ENCODE measurements around the gene VWDE.

VWDE gene

DNA sequence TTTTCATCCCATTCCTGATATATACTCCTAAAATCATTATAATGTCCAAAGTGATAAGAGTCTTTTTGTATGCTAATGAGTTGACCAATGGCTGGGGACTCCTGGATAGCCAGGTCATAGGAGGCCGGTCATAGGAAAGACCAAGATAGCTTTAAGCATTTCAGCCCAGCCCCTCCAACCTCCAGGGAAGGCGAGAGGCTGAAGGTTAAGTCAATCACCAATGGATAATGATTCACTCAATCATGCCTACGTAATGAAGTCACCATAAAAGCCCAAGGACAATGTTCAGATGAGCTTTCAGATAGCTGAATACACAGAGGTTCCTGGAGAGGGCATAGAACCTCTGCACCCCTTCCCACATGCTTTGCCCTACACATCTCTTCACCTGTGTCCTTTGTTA is 75.7 kb downstream of the VWDE start:
- no peak for DNase-seq

DNA sequence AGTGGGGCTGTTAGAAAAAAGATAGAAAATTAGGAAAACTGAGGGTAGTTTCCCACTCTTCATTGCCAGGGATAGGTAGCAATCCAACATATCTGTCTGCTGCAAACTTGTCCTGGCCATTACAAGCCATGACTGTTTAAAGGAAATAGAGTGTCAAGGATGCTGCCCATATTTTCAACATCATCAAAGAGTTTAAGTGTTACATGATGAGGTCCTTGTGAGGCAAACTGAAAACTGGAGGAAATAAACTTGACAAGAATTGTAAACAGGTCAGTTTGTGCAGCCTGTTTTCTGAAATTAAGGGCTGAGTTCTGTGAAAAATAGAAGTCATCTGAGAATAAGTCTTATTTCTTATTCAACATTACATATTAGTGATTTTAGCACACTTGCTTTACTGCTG is 78.0 kb downstream of the VWDE start:
- DNase-seq: no peak

DNA sequence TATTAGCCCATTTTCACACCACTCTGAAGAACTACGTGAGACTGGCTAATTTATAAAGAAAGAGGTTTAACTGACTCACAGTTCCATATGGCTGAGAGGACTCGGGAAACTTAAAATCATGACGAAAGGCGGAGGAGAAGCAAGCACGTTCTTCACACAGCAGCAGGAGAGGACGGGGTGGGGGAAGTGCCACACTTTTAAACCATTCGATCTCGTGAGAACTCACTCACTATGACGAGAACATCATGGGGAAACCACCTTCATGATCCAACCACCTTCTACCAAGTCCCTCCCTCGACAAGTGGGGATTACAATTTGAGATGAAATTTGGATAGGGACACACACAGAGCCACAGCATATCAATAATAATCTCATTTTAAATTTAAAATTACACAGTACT is 80.2 kb downstream of the VWDE start:
- no peak for DNase-seq

DNA sequence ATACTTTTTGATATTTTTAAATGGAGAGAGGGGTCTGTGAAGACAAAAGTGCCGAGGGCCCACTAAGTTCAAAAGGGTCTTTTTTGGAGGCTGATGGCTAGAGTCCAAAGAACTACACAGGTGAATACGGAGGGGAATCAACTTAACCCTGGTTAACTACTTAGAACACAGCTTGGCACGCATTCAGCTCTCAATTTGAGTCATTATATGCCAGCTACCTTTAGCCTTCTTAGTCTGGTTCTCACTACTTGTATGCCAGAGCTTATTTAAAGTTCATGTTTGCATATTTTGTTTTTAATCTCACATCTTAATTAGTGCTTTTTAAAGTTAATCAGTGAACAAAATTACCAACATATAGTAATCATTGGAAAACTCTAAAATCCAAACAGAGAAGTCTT is 80.8 kb downstream of the VWDE start:
- DNase-seq: no peak

DNA sequence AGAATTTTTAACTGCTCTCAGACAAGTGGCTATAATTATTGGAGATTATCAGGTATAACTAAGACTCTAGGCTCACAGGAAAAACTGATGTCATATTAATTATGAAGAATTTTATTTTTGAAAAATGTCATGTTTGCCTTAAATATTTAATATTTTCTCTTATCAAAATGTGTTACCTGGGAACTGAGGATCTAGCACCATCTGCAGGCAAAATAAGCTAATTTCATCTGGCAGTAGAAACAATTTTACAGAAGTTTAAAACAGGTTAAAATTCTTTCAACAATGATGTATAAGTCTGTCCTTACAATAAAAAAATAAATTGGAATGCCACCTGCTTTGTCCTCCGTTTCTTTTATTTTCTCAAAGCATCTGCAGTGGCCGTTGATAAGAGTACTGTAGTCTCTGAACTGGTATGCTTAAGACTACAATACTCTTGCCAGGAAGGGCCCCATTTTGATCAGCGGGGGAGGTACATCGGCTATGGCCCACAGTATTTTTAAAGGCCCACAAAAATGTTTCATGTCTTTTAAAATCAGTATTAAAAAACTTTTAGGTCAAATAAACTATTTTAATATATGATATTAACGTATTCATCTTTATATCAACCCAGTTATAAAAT is 81.3 kb downstream of the VWDE start:
- DNase-seq: peak; percentile 46

DNA sequence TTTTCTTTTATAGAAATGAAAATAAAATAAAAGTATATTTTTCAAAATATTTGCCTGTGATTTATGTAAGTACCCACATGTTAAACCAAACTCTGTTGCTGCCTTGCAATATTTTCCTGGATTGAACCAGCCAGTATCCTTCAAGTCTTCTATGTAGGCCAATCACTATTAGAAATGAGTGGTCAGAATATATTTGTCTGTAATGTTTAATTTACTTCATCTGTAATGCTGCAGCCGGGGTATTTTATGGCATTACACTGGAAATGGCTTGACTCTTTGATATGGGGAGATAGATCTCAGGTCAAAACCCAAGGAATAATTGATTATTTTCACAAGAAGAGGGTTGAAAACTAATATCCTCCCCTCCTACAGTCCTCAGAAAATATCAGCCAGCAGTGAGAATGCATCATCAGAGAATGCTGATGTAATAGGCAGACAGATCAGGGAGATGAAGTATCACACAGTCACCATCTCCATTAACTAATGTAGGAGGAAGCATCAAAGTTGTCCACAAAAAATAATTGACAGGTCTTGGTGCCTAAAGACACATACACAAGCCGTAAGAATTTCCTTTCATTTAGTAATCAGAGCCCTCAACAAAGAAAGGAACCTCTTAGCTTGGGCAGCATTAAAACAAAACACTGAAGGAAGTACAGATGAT is 82.5 kb downstream of the VWDE start:
- DNase-seq: no peak

DNA sequence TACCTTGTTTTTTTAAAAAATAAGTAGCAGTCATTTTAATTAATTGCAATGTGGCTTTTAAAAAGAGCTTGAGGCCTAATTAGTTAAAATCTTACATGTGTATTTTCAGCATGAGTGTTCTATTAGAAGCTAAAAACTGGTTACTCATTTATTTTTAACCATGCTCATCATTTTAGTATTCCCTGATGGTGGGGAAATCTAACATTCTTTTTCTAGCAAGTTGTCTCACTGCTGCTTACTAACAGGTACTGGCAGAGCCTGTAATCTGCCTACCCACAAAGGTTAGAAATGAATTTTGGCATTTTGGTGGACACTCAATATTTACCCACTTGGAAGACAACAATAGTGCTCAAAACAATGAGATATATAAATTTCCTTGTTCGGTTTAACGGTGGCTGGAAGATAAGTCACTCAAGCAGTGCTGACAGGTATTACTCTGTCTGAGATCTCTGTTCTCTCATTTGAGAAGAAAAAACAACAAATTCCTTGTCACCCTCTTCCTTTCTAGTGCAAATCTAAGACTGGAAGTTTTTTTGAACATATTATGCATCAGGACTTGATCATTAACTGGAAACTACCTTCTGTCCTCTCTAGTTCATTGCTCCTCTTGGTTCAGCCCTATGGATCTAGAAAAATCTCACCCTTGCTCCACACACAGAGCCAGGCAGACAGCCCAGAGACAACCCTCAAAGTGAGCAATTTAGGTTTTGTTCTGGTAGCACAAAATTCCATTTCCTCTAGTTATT is 83.3 kb downstream of the VWDE start:
- no peak for DNase-seq

DNA sequence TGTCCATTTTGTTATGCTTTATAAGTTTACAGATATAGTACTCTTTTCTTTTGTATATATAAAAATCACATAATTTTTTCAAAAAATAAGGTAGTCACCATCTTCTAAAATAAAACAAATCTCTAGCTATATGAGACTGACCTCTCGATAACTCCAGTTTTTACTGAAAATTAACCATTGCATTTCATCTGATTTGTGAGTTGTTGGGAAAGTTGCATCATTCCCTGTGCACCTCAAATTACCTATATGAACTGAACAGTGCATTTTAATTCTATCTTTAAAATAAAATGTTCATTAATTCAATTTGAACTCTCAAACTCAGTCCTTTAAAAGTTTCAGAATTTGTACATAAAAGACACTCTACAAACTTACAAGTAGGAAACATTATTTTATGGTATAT is 86.0 kb downstream of the VWDE start:
- DNase-seq: no peak

DNA sequence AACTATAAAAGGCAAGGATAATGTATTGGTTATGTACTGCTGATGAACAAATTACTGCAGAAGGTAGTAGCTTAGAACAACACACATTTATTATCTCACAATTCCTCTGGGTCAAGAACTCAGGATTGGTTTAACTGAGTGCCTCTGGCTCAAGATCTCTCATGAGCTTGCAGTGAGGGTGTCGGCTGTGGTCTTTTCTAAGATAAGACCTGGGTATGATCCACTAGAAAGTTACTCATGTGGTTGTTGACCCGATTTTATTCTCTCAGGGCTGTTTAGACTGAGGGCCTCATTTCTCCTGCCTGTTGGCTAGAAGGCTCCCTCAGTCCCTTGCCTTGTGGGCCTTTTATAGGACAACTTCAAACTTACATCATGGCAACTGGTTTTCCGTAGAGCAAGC is 86.7 kb downstream of the VWDE start:
- DNase-seq: no peak

DNA sequence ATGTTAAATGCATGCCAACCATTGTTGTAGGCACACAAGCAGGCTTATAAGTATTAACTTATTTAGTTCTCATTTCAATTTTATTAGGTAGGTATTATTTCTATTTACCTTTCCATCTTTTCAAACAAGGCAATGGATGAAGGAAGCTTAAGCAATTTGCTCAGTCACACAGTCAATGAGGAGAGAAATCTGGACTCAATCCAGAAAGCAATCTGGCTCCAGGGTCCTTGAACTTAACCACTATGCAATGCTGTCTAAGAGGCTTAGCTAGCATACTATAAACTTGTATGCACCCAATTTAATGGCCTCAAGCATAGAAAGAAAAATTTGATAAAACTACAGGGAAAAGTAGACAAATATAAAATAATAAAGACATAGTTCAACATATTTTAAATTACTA is 88.6 kb downstream of the VWDE start:
- DNase-seq: no peak

DNA sequence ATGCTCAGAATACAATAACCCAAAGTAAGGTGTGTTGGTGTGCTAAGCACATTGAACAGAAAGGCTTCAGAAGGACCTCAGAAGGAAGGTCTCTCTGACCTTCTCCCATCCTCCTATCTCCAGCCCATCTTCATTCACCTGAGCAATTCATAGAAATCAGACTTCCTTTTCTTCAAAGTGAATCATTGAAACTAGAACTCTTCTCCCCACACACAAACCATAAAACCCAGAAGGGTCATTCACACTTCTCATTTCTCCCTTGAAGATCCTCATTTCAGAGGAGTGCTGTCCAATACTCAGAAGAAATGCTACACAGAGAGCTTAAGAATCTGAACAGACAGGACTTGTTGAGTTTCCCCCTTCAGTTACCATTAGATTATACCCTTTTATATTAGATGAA is 89.5 kb downstream of the VWDE start:
- no peak for DNase-seq

DNA sequence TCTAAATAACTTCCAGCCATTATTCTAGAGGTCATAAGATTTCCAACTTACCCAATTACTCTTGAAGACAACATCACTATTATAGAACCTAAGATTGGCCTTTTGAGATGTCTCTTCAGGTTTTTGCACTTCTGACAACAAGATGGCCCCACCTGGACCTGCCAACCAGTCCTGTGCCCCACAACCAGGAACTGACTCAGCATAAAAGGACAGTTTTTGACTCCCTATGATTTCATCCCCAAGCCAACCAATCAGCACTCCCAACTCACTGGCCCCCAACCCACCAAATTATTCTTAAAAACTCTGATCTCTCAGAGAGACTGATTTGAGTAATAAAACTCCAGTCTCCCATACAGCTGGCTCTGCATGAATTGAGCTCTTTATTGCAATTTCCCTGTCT is 98.2 kb downstream of the VWDE start:
- DNase-seq: no peak

DNA sequence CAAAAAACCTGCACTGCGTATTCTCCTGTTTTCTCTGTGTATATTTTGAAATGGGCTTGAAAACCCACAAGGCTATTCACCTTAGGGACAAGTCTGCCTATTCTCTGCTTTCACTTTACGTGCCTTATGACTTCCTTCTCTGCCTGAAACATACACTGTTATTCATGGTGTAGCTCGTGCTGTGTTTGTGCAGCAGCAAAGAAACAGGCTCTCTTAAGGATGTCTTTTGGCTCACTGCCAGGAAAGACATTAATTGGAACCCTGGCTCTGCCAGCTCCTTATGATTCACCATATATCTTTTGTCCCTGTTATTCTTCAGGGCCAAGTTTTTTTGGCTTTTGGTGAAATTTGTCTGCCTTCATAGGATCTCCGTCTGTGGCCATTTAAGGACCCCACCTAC is 100.2 kb downstream of the VWDE start:
- no peak for DNase-seq

DNA sequence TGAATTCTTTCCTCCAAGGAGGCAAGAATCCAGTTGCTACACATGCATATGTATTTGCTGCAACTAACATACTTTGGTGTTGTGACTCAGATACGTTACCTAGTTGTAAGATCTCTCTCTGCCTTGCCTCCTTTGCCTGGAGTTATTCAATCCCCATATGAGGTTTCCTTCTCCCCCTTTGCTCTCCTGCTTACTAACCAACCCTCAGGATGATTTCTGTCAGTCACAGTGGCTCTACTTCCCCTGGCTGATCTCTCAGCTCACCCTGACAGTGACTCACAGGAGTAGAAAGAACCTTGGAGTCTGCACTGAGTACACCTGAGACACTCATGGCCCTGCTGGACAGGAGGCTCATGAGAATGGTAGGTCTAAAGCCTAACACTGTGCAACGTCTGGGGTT is 100.6 kb downstream of the VWDE start:
- DNase-seq: no peak

DNA sequence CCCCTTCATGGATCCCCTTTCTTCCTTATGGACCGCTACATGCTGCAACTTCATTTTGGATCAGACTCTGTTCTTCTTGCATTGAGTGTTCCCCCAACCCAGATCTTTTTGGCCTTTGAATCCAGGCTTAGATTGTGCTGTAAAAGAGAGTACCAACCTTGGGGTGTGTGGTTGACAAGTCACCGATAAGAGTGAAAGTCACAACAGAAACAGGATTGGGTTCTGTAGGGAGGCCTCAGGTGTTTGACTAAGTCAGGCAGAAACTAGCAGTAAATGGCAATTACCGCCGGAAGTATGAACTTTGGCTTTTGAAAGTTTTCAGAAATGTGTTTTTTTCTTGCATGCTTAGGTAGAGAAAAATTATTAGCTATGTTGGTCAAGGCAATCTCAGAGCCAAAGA is 103.2 kb downstream of the VWDE start:
- no peak for DNase-seq

DNA sequence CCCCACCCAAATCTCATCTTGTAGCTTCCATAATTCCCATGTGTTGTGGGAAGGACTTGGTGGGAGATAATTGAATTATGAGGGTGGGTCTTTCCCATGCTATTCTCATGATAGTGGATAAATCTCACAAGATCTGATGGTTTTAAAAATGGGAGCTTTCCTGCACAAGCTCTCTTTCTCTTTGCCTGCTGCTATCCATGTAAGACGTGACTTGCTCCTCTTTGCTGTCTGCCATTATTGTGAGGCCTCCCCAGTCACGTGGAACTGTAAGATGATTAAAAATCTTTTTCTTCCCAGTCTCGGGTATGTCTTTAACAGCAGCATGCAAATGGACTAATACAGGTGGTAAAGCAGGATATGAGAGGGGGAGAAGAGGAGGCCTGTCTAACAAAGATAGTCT is 104.3 kb downstream of the VWDE start:
- no peak for DNase-seq

DNA sequence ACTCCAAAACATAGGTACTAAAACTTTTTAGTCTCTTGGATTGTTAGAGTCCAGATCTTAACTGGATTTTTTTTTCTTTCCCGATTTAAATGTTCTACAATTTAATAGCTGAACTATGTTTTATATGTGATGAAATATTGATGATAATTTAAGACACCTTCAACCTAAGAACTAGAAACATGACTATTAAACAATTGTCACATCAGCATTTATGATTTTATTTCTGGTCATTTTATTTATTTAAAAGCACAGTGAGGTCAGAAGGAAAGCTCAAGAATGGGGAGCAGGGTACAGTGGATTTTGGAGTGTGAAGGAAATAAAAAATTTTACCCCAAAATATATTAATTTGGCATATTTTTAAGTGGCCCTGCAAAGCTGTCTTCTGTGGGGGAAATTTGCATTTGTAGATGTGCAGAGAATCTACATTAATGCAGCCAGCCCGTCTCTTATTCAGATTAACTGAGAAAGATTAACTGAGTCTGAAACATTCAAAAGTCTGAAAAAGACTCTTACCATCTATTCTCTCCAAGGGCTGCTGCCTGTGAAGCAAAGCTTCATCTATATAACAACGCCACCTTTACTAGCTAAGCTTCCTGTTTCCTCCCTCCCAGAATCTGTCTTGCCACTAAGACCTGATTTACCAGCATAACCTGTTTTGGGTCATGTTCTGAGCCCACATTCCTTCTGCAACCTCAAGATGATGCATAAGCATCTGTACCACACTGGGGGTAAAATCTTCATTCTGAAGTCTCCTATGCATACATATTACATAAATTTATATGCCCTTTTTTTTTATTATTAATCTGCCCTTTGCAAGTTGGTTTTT is 106.2 kb downstream of the VWDE start:
- DNase-seq: no peak

DNA sequence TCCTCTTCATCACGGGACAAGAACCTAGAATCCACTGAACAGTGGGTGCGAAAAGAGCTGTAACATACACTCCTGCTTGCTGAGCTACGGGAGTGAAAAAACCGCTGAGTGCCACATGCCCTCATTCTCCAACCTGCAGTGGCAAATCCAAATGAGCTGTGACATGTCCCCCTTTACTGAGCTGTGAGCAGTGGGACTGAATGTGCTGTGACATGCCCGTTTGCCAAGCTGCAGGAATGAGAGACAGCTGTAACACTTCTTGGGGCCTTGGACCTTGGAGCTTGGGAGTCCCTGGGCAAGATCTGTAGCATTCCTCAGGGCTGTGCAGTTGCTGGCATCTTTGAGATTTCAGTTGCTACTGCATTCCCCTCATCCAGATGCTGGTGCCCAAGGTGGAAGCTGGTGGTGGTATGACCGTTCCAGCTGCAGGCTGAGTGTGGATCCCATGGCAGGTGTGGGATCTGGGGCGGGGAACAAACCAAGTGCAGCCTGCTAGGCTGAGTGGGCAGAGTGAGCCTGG is 107.6 kb downstream of the VWDE start:
- no peak for DNase-seq

DNA sequence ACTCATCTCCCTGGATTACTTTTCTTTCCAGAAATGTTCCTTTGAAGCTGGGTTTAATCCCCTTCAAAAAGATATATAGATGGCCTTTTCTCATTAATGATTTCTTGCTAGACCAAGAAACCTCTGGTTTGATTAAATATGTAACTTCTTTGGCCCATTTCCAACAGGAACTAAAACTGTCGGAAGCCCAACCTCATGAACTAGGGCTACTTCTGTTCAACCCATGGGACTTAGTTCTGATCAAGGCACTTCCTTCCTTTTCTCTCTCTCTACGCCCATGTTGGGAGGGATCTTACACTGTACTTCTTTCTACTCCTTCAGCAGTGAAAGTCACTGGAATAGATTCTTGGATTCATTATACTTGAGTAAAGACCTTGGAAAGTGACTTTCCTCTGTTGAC is 109.0 kb downstream of the VWDE start:
- no peak for DNase-seq

DNA sequence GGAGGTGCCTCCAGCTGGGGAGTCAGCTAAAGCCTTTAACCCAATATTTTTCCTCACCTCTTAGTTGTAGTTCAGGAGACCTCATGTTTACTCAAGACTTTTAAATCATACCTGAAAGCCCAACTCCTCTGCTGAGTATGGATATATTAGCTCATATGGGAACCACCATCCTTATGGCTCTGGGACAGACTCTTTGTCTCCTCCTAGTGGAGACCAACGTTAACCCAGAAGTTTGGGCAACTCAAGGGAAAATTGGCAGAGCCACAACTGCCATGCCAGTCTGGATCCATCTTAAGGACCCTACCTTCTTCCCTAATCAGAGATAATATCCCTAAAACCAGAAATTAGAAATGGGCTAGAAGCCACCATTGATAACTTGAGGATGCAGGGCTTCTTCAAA is 111.8 kb downstream of the VWDE start:
- DNase-seq: peak; percentile 11

DNA sequence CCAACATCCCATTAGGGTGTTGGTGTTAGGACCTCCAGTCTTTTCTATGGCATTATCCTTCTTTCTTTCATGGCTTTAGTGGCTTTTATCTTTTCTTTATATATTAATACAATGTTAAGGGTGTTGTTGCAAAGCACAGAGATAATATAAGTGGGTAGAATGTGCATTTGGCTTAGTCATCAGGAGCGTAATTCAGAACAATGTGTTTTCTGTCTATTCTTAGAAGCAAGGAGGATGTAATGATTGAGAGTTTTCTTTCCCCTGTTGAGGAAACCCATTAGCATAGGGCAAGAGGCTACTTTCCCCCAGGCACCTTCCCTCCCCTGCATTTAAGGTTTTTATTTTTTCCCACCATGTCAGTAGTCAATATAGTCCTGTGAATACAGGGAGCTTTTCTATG is 112.9 kb downstream of the VWDE start:
- DNase-seq: no peak

DNA sequence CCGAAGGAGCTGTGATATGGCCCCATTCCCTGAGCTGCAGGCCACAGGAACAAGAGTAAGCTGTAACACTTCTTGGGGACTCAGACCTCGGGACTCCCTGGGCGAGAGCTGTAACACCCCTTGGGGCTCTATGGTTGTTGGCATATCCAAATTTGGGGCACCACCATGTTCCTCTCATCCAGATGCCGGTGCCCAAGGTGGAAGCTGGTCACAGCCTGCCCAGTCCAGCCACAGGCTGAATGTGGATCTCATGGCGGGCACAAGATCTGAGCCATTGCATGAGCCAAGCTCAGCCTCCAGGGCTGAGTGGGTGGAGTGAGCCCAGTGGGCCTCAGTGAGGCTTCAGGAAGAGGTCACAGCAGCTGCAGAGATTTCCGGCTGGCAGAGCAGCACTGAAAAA is 113.7 kb downstream of the VWDE start:
- DNase-seq: no peak

DNA sequence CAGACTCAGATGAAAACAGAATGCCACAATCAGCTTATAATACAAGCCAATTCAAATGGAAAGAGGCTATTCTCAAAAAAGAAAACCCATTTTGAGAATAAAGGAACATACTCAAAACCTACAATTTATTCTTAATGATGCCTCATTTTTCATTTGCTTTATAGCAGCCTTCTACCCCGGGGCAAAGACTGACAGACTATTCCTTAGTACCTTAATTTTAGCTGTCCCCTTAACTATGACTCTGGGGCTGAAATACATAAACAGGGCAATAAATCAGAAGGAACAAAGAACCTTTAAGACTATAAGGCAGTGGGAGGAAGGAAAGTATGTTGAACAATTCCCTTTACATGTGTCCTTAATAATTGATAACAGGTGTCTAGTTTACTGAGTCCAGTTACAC is 115.8 kb downstream of the VWDE start:
- no peak for DNase-seq
